Measurements from ENCODE around the gene ERP27.

The ERP27 gene

DNA sequence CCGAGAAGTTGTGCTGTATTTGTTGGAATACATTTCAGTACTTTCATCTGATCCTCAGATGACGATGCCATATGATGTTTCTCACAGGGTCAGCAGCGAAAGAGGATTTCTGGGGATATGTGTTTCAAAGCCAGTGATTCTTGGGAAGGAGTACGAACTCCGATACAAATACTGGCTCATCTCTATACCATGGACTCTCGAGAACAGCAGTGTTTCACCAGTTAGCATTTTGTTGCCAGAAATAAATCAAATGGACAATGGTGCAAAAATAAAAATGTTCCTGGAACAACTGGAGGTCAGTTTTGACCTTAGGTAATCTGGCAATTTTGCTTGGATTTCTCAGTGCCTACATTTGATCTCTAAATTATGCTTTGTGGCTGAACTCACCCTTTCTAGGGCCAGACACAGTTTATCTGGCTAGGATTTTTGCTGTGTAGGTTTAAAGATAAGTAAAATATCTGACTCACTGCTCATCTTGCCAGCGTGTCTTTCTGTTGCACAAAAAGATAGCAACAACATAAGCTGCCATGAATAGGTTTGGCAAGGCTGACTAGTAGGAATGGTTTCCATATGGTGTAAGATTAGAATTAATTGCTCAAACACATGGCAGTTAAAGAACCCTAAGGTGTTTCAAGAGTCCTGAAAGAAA lies 41.7 kb downstream of the ERP27 start:
- WGBS (ENCODE audit: insufficient coverage), result 98% methylated on average over 6 of the region's 7 CpGs
- ChIA-PET POLR2A (no interaction called here), CTCF (no interaction called here)
- no peak for DNase-seq
- H3K36me3 ChIP-seq (ENCODE audit: control insufficient read depth in 4 of 4, insufficient read depth in 4 of 4, low read length in 3 of 4), result no peaks in the 10 kb centered on the region
- no peaks in the 10 kb centered on the region for H3K4me1 ChIP-seq (ENCODE audit: control extremely low read depth in 1 of 4, control insufficient read depth in 4 of 4, insufficient read depth in 4 of 4, low read length in 3 of 4)
- no peaks in the 10 kb centered on the region for H3K9me3 ChIP-seq (ENCODE audit: control extremely low read depth in 1 of 5, control insufficient read depth in 4 of 5, insufficient read depth in 2 of 5, low read depth in 1 of 5, low read length in 4 of 5)
- H3K4me3 ChIP-seq (ENCODE audit: control insufficient read depth in 1 of 7, extremely low read depth in 1 of 7, insufficient read depth in 4 of 7, low read depth in 2 of 7, low read length in 6 of 7), result no peak overlapping the region
- no peak overlapping the region for H3K27ac ChIP-seq (ENCODE audit: insufficient read depth in 1 of 2, low read depth in 1 of 2, low read length in 2 of 2, poor library complexity in 1 of 2, severe bottlenecking in 2 of 2)
- no peaks in the 10 kb centered on the region for H3K27me3 ChIP-seq (replicated peaks in 2 of 5; ENCODE audit: control insufficient read depth in 4 of 5, insufficient read depth in 5 of 5, low read length in 4 of 5)

DNA sequence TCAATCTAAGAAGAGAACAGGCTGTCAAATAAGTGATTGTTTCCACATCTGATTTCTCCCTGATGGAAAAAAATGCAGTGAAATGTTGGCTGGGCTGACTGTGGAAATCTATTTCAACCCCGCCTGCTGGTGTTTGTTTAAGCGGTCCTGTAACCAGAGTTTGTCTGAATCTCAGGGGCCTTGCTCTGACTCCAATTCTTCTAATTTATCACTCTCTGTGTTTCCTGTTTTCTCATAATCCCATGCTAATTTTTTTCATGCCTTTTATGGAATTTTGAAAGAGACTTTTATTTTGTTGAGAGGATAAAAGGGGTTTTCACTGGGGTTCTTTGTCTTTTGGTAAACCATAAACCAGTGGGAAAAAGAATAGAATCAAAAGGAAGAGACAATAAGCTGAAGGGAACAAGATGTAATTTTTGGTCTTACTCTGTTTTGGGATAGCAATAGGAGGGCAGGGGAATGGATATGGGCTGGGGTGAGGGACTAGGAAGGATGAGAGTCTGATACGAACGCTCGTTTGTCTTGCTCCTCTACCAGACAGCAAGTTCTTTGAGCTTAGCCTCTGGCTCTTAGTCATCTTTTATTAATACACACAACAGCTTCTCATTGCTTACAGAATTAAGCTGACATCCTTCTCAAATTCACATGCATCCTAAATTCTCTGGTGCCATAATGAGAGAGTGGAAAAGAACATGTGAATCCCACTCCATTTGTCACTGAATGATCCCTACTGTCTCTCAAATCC lies 44.7 kb downstream of the ERP27 start:
- CTCF ChIA-PET, result interaction anchor here (0.7 to 1.7 kb wide), 6 partner anchors 9 to 46 kb away, joined by 3 to 4 read pairs (median 3); no protein-coding TSS in a partner anchor
- 100% methylated on average over 2 of the region's 5 CpGs for WGBS (ENCODE audit: insufficient coverage)

GRCh38 chr12:14892726-14893505 lies 45.4 kb downstream of the ERP27 start:
- no peaks in the 10 kb centered on the region for H3K9me3 ChIP-seq (ENCODE audit: control extremely low read depth in 1 of 5, control insufficient read depth in 4 of 5, insufficient read depth in 2 of 5, low read depth in 1 of 5, low read length in 4 of 5)
- 95% methylated on average over 4 of the region's 7 CpGs for WGBS (ENCODE audit: insufficient coverage)
- H3K4me1 ChIP-seq (ENCODE audit: control extremely low read depth in 1 of 4, control insufficient read depth in 4 of 4, insufficient read depth in 4 of 4, low read length in 3 of 4), result no peaks in the 10 kb centered on the region
- no peak for DNase-seq
- no peaks in the 10 kb centered on the region for H3K36me3 ChIP-seq (ENCODE audit: control insufficient read depth in 4 of 4, insufficient read depth in 4 of 4, low read length in 3 of 4)
- CTCF ChIA-PET, result interaction anchor here (0.8 to 1.8 kb wide), 5 partner anchors 8 to 65 kb away, joined by 3 to 5 read pairs (median 3); no protein-coding TSS in a partner anchor
- POLR2A ChIA-PET, result no interaction called here
- H3K4me3 ChIP-seq (ENCODE audit: control insufficient read depth in 1 of 7, extremely low read depth in 1 of 7, insufficient read depth in 4 of 7, low read depth in 2 of 7, low read length in 6 of 7), result no peak overlapping the region
- H3K27me3 ChIP-seq (replicated peaks in 2 of 5; ENCODE audit: control insufficient read depth in 4 of 5, insufficient read depth in 5 of 5, low read length in 4 of 5), result peaks cover 0 to 3% (median 0%) of the 10 kb centered on the region in 5 experiments
- no peak overlapping the region for H3K27ac ChIP-seq (ENCODE audit: insufficient read depth in 1 of 2, low read depth in 1 of 2, low read length in 2 of 2, poor library complexity in 1 of 2, severe bottlenecking in 2 of 2)

More for the DNA sequence above, 44.7 kb downstream of the ERP27 start:
- no peak overlapping the region for H3K27ac ChIP-seq (ENCODE audit: insufficient read depth in 1 of 2, low read depth in 1 of 2, low read length in 2 of 2, poor library complexity in 1 of 2, severe bottlenecking in 2 of 2)
- H3K9me3 ChIP-seq (ENCODE audit: control extremely low read depth in 1 of 5, control insufficient read depth in 4 of 5, insufficient read depth in 2 of 5, low read depth in 1 of 5, low read length in 4 of 5), result no peaks in the 10 kb centered on the region
- POLR2A ChIA-PET, result interaction anchor here (0.8 kb wide), 1 partner anchor 102 kb away, joined by 3 read pairs; no protein-coding TSS in a partner anchor
- H3K4me1 ChIP-seq (ENCODE audit: control extremely low read depth in 1 of 4, control insufficient read depth in 4 of 4, insufficient read depth in 4 of 4, low read length in 3 of 4), result no peaks in the 10 kb centered on the region
- no peaks in the 10 kb centered on the region for H3K36me3 ChIP-seq (ENCODE audit: control insufficient read depth in 4 of 4, insufficient read depth in 4 of 4, low read length in 3 of 4)
- DNase-seq, result no peak
- H3K27me3 ChIP-seq (replicated peaks in 2 of 5; ENCODE audit: control insufficient read depth in 4 of 5, insufficient read depth in 5 of 5, low read length in 4 of 5), result peaks cover 0 to 3% (median 0%) of the 10 kb centered on the region in 5 experiments
- no peak overlapping the region for H3K4me3 ChIP-seq (ENCODE audit: control insufficient read depth in 1 of 7, extremely low read depth in 1 of 7, insufficient read depth in 4 of 7, low read depth in 2 of 7, low read length in 6 of 7)

DNA sequence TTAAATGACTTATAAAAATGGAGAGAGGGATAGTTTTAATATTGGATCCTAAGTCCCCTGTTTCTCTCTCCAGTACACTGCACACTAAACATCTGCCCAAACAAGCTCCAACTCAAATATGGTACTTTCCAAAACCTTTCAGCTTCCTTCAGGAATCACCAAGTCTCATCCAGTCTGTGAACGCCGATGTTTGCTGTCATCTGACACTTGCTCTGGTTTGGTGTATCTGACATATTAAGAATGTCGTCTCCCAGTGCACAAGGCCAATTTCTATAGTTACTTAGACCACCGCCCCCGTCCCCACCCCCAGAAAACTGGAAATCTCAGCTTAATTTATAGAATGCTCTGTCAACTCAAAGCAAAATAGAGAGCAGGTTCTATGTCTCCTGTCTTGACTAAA lies 47.6 kb downstream of the ERP27 start:
- Histone ChIP-seq H3K27ac (ENCODE audit: insufficient read depth in 1 of 2, low read depth in 1 of 2, low read length in 2 of 2, poor library complexity in 1 of 2, severe bottlenecking in 2 of 2) (no peak overlapping the region), H3K9me3 (ENCODE audit: control extremely low read depth in 1 of 5, control insufficient read depth in 4 of 5, insufficient read depth in 2 of 5, low read depth in 1 of 5, low read length in 4 of 5) (no peaks in the 10 kb centered on the region), H3K27me3 (replicated peaks in 2 of 5; ENCODE audit: control insufficient read depth in 4 of 5, insufficient read depth in 5 of 5, low read length in 4 of 5) (peaks cover 0 to 6% (median 3%) of the 10 kb centered on the region in 5 experiments), H3K4me1 (ENCODE audit: control extremely low read depth in 1 of 4, control insufficient read depth in 4 of 4, insufficient read depth in 4 of 4, low read length in 3 of 4) (peaks cover 0 to 13% (median 9%) of the 10 kb centered on the region in 4 experiments), H3K4me3 (ENCODE audit: control insufficient read depth in 1 of 7, extremely low read depth in 1 of 7, insufficient read depth in 4 of 7, low read depth in 2 of 7, low read length in 6 of 7) (no peak overlapping the region), H3K36me3 (ENCODE audit: control insufficient read depth in 4 of 4, insufficient read depth in 4 of 4, low read length in 3 of 4) (no peaks in the 10 kb centered on the region)
- ChIA-PET POLR2A (no interaction called here), CTCF (interaction anchor here (0.9 to 1.5 kb wide), 3 partner anchors 9 to 84 kb away, joined by 3 to 5 read pairs (median 3); no protein-coding TSS in a partner anchor)
- WGBS (ENCODE audit: insufficient coverage), result 100% methylated on average over 1 of the region's 5 CpGs
- DNase-seq, result no peak

DNA sequence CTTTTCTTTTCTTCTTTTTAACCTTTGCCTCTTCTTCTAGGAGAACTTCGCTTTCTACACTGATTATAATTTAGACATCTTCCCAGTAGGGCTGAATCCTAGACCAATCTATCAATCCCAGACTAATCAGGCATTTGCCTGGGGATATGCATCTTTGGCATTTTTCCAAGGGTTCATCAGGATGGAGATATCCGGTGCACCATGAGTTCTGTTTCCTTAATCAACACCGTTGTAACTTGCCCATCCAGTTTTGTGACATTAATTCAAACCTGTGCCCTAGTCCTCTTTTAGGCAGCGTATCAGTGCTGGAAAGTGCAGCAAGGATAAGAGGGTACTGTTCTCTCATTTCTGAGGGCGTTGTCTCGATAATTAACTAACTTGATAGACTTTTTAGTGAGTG lies 52.1 kb downstream of the ERP27 start:
- Histone ChIP-seq H3K27me3 (replicated peaks in 2 of 5; ENCODE audit: control insufficient read depth in 4 of 5, insufficient read depth in 5 of 5, low read length in 4 of 5) (peaks cover 0 to 9% (median 4%) of the 10 kb centered on the region in 5 experiments), H3K4me1 (ENCODE audit: control extremely low read depth in 1 of 4, control insufficient read depth in 4 of 4, insufficient read depth in 4 of 4, low read length in 3 of 4) (peaks cover 4 to 26% (median 23%) of the 10 kb centered on the region in 4 experiments), H3K9me3 (ENCODE audit: control extremely low read depth in 1 of 5, control insufficient read depth in 4 of 5, insufficient read depth in 2 of 5, low read depth in 1 of 5, low read length in 4 of 5) (no peaks in the 10 kb centered on the region), H3K4me3 (ENCODE audit: control insufficient read depth in 1 of 7, extremely low read depth in 1 of 7, insufficient read depth in 4 of 7, low read depth in 2 of 7, low read length in 6 of 7) (peak overlapping the region in 2 of 7 experiments; percentile 1 to 58), H3K27ac (ENCODE audit: insufficient read depth in 1 of 2, low read depth in 1 of 2, low read length in 2 of 2, poor library complexity in 1 of 2, severe bottlenecking in 2 of 2) (no peak overlapping the region), H3K36me3 (ENCODE audit: control insufficient read depth in 4 of 4, insufficient read depth in 4 of 4, low read length in 3 of 4) (no peaks in the 10 kb centered on the region)
- ChIA-PET CTCF (interaction anchor here (0.9 to 1.1 kb wide), 2 partner anchors 13 to 29 kb away, joined by 4 read pairs; no protein-coding TSS in a partner anchor), POLR2A (interaction anchor here (0.6 kb wide), 1 partner anchor 1219 kb away, joined by 4 read pairs; no protein-coding TSS in a partner anchor)
- DNase-seq, result no peak
- 71% methylated on average over 5 of the region's 6 CpGs for WGBS (ENCODE audit: insufficient coverage)

- Histone ChIP-seq H3K4me3 (ENCODE audit: control insufficient read depth in 1 of 7, extremely low read depth in 1 of 7, insufficient read depth in 4 of 7, low read depth in 2 of 7, low read length in 6 of 7) (peak within 1 kb of the TSS in 2 of 7 experiments; percentile 1 to 58), H3K27me3 (replicated peaks in 2 of 5; ENCODE audit: control insufficient read depth in 4 of 5, insufficient read depth in 5 of 5, low read length in 4 of 5) (peaks cover 0 to 9% (median 4%) of the 10 kb centered on the region in 5 experiments), H3K4me1 (ENCODE audit: control extremely low read depth in 1 of 4, control insufficient read depth in 4 of 4, insufficient read depth in 4 of 4, low read length in 3 of 4) (peaks cover 4 to 29% (median 26%) of the 10 kb centered on the region in 4 experiments), H3K27ac (ENCODE audit: insufficient read depth in 1 of 2, low read depth in 1 of 2, low read length in 2 of 2, poor library complexity in 1 of 2, severe bottlenecking in 2 of 2) (no peak within 1 kb of the TSS), H3K36me3 (ENCODE audit: control insufficient read depth in 4 of 4, insufficient read depth in 4 of 4, low read length in 3 of 4) (no peaks in the 10 kb centered on the region), H3K9me3 (ENCODE audit: control extremely low read depth in 1 of 5, control insufficient read depth in 4 of 5, insufficient read depth in 2 of 5, low read depth in 1 of 5, low read length in 4 of 5) (no peaks in the 10 kb centered on the region)
- WGBS (ENCODE audit: insufficient coverage), result 33% methylated on average over 4 of the region's 6 CpGs
- peak in 2 of 3 donors; percentile 69 to 76 for DNase-seq
- ChIA-PET POLR2A (interaction anchor here (0.6 kb wide), 1 partner anchor 1220 kb away, joined by 4 read pairs; no protein-coding TSS in a partner anchor), CTCF (no interaction called here)
Measured at GRCh38 chr12:14885718-14886221, 52.6 kb downstream of the ERP27 start, which contains the start of gene MGP. Gene MGP (minus strand): TSS chr12:14885854. CDS start chr12:14885791, 63 bp downstream.
